Ureter (tissue), 1 donor: ENCODE data around the gene CGB8. TPM values are rescaled to one million over a fixed set of nuclear protein-coding genes. Genes with fewer than 3 reads are reported as not detected.
A peak's percentile ranks its signal among the peaks of the same experiment; 100 is the strongest.
"Not testable (repeated sequence)": the region's sequence is repeated elsewhere in the genome, so short reads cannot be mapped to it uniquely, and the experiment has no call there.

ENCODE experiments used
- DNase-seq: peaks from one replicate; pipeline ENCODE4 v3.0.0-alpha.2; 2020; ENCODE audit warnings: low spot score
- total RNA-seq: library from RNA; stranded (reverse); gene quantifications from one replicate; pipeline ENCODE4 v1.2.4, GENCODE V29; 2023
- donor health status: DM: yes; HTN: yes; CAD: no.

CGB8 gene
- total RNA-seq, 1 donor from 2014 or later: not detected

DNA sequence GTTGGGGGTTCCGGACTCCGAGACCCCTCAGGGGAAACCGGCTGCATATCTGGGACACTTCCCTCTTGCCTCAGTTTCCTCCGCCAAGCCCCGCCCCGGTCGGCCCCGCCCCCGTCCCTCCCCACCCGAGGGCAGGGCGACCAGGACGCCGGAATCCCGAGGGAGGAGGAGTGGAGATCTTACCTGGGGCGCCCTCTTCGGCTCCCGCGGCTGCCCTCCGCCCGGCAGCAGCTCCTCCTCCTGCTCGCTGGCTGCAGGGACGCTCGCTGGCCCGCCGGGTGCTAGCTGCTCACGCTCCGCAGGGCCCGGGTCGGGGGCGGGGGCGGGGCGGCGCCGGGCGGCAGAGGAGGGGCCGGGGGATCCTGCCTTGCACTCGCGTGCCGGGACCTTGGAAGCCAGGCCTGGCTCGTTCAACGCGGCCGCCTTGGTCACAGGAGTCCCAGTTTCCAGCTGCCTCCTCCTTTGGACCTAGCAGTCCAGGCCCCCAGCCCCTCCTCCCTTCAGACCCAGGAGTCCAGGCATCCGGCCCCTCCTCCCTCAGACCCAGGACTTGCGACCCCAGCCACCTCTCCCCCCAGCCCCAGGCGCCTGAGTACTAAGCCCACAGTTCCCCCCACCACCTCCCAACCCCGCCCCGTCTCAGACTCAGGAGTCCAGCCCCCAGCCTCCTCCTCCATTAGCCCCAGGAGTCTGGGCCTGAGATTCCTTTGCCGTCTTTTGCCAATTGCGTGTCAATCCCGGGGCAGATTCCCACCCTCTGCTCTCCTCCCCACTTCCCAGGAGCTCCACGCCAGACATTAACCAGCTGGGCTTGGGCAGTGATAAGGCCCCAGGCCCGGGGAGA is 16.1 kb upstream of the CGB8 start, which contains the start of gene NTF4:
Gene NTF4, minus strand, starts transcription at position 51 of the 844 bp plus-strand sequence. CDS start 2,821 bp downstream, outside the sequence.
- no peak for DNase-seq

DNA sequence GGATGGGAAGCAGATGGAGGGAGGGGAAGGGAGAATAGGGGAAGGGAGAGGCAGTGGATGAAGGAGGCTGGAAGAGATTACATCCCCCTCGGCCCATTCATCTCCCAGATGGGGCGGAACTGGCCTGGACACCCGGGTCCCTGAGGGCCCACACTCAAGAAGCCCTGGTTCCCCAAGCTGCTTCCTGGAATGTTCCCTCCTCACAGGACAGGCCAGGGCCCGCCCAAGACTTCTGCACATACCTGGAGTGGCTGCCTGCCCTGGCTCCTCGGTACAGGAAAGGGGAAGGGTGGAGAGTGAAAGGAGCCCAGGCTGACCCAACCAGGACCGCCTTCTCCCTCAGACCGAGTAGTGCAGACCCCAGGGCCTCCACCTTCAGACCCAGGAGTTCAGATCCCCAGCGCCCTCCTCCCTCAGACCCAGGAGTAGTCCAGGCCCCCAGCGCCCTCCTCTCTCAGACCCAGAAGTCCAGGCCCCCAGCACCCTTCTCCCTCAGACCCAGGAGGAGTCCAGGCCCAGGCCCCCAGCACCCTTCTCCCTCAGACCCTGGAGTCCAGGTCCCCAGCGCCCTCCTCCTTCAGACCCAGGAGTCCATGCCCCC is 15.2 kb upstream of the CGB8 start:
- DNase-seq: peak; percentile 79

DNA sequence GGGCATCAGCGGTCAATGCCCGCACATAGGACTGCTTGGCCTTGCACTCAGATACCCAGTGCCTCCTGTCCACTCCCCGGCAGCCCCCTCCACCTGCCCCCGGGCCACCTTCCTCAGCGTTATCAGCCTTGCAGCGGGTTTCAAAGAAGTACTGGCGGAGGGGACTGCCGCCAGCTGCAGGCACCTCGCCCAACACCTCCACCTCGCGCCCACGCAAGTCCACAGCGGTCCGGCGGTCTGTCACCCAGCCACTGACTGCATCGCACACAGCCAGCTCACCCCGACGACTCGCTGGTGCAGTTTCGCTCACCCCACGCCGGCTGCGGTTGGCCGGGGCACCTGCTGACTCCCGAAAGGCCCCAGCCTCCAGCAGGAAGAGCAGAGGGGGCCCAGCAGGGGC is 12.5 kb upstream of the CGB8 start:
- DNase-seq: no peak

DNA sequence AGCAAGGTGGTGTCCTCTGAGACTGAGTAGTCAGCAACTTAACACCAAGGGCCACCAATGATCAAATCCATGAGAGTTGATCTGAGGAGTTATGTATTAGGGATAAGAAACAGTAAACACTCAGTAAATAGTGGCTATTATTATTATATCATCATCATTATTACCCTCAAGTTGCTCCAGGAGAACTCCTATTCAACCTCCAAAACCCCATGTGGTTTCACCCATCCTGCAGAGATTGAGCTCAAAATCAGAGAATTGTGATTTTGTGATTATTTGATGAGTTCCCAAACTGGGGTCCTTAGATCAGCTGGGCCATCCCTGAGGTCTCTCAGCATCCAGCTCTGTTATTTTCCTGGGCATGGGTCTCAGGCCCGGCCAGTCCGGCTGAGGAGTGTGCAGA is 12.1 kb upstream of the CGB8 start:
- DNase-seq: no peak

DNA sequence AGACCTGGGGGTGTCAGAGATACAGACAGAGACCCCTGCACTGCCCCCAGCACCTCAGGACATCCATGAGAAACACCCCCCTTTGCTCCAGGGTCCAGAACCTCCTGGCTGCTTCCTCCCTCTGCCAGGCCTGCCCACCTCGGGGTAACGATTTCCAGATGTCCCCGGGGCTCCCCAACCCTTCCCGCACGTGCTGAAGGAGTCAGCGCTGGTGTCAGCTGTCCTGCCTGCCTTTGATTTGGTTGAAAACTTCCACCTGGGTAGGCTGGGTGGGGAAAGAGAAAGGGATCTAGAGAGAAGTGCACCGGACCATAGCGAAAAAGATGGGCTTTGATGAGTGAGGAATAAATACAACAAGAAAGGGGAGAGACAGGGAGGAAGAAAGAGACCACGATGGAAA is 10.1 kb upstream of the CGB8 start:
- no peak for DNase-seq

DNA sequence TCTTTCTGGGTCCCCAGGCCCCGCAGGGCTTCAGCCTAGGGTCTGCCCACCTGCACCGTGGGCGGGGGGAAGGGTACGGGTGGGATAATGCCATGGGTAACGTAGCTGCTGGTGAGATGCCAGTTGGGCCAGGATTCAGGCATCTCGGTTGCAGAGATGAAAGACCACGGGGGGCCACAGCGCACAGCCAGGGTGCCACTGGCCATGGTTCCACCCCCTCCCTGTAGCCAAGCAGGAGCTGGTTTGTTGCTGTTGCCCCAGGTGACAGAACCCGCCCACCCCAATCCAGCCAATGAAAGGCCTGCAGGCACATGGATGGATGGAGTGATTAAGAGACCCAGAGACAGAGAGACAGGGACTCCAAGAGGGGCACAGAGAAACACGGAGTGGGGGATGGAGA is 9.7 kb upstream of the CGB8 start:
- no peak for DNase-seq

DNA sequence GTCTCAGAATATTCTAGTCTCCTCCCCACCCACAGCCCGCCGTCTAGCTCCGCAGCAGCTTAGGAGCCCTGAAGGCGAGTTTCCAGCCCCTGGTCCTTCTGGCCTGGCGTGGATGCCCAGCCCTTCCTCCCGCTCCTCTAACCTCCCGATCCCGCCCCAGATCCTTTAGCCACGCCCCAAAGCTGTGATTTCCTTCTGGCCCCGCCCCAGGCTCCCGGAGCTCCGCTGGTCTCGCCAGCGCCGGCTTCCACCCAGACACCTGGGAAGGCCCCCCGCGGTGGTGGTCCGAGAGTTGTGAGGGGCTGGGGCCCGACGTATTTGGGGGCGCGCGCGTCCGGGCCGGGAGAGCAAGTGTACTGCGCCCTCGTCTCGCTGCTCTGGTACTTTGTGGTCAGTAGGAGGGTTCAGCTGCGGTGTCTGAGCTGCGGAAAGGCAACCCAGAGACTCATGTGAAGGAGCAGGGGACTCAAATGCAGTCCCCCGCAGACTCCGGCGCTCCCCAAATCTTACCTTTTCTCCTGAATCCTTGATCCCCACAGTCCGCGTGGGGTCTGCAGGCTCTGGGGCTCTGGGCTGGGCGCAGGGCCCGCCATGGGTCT is 8.8 kb upstream of the CGB8 start, which contains the start of gene CGB7:
Gene CGB7, minus strand, starts transcription at position 114 of the 599 bp plus-strand sequence. CDS start 2,374 bp downstream, outside the sequence.
- DNase-seq: peak; percentile 82

DNA sequence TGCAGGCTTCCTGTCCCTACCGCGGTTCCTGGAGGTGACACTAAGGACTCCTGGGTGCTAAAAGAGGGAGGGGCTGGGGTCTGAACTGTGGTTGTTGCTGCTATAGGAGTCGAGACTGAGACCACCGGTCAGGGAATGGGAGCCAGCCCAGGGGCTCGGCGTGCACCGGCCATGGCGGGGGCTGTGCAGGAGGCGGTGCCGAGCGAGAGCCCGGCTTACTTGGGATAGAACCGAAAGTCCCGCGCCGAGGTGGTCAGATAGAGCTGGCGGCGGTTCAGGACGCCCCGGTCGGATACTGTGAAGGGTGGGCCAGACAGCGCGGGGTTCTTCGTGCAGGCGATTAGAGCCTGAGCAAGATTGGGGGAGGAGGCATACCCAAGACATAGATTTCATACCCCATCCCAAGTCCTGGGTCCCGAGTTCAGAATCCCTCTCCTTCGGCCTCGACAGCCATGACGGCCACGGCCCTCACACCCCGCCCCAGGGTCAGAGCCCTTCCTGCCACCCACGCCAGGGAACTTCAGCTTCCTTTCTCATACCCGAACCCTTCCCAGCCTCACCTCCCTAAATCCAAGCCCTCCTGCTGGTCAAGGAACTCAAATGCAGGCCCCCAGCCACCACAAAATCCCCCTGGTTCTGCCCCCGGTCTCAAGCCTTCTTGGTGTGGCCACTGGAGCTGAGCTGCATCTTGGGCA is 8.1 kb upstream of the CGB8 start:
- not testable (repeated sequence) for DNase-seq

DNA sequence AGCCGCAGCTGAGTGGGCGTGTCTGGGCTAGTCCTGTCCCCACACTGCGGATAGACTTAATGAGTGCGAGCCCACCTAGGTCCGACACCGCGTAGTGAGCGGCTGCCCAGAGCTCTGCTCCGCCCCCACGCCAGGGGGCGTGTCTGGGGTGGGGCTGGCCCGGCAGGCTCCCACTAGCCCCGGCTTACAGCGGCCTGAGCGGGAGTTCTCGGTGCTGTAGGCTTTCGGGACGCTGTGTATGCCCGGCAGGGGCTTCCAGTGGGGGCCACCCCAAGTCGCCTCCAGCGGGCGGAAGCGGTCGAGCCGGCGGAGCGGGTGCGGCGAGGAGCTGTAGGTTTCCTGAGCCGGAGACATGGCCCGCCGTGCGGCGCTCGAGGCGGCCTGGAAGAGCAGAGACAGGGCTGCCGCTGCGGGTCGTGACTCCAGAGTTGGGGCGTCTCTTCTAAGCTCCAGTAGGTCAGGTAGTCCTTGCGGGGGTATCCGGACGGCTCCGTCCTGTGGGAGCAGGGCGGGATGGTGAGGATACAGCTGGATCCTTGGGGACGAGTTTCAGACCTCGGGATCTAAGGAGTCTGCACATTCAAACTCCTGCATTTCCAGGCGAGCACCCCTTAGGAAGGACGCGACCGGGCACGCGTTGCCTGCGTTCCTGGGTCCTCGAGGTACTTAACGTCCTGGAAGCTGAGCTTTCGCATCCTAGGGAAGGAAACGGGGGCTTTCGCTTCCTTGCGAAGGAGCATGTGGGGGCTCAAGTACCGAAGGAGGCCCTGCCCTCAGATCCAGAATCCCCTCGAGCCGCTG is 7.4 kb upstream of the CGB8 start:
- DNase-seq: peak; percentile 61

DNA sequence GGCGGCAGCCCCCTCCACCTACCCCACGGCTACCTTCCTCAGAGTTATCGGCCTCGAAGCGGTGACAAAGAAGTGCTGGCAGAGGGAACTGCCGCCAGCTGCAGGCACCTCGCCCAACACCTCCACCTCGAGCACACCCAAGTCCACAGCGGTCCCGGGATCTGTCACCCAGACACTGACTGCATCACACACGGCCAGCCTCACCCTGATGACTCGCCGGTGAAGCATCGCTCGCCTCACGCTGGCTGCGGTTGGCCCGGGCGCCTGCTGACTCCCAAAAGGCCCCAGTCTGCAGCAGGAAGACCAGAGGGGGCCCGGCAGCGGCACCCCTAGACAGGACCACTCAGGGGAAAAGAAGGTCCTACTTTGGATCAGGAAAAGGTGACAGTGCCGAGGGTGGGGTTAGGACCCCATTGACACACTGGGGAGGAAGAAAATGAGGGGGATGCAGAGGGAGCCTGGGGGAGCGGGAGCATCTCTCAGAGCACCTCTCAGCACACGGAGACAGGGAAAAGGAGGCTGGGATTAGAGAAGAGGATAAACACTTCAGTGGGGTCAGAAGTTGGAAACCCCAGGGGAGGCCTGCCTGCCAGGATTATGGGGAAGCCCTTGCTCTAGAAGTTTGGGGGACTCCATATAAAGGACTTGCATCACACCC is 1.6 kb upstream of the CGB8 start:
- DNase-seq: not testable (repeated sequence)

DNA sequence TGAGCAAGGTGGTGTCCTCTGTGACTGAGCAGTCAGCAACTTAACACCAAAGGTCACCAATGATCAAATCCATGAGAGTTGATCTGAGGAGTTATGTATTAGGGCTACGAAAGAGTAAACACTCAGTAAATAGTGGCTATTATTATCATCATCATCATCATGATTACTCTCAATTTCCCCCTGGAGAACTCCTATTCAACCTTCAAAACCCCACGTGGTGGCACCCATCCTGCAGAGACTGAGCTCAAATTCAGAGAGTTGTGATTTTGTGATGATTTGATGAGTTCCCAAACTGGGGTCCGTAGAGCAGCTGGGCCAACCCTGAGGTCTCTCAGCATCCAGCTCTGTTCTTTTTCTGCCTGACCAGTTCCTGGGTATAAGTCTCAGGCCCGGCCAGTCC is 923 bp upstream of the CGB8 start:
- not testable (repeated sequence) for DNase-seq

DNA sequence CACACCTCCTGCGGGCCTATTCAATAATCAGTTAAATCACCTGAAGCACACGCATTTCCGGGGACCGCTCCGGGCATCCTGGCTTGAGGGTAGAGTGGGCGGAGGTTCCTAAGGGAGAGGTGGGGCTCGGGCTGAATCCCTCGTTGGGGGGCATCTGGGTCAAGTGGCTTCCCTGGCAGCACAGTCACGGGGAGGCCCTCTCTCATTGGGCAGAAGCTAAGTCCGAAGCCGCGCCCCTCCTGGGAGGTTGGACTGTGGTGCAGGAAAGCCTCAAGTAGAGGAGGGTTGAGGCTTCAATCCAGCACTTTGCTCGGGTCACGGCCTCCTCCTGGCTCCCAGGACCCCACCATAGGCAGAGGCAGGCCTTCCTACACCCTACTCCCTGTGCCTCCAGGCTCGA is 5.4 kb downstream of the CGB8 start, which contains the start of gene CGB5:
Gene CGB5, plus strand, starts transcription at position 301 of the 400 bp plus-strand sequence. CDS start 362 bp downstream, outside the sequence.
- DNase-seq: not testable (repeated sequence)

DNA sequence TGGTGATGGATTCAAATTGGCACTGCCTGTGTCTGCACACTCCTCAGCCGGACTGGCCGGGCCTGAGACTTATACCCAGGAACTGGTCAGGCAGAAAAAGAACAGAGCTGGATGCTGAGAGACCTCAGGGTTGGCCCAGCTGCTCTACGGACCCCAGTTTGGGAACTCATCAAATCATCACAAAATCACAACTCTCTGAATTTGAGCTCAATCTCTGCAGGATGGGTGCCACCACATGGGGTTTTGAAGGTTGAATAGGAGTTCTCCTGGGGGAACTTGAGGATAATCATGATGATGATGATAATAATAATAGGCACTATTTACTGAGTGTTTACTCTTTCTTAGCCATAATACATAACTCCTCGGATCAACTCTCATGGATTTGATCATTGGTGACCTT is 6.2 kb downstream of the CGB8 start:
- DNase-seq: not testable (repeated sequence)

DNA sequence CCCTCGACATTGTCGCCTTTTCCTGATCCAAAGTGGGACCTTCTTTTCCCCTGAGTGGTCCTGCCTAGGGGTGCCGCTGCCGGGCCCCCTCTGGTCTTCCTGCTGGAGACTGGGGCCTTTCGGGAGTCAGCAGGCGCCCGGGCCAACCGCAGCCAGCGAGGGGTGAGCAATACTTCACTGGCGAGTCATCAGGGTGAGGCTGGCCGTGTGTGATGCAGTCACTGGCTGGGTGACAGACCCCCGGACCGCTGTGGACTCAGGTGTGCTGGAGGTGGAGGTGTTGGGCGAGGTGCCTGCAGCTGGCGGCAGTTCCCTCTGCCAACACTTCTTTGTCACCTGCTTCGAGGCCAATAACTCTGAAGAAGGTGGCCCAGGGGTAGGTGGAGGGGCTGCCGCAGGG is 6.7 kb downstream of the CGB8 start:
- no peak for DNase-seq

DNA sequence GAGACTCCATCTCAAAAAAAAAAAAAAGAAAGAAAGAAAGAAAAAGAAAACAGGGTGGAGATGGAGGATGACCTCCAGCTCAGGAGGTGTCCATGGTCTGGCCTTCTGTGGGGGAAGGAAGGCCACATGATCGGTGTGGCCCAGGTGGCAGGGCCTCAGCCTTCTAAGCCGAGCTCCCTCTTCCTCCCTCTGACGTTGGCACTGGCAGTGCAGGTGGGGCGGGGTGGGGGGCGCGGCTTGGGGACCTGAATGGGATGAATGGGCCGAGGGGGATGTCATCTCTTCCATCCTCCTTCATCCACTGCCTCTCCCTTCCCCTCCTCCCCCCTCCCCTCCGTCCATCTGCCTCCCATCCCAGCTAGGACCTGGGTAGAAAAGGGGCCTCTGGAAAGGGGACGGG is 9.2 kb downstream of the CGB8 start:
- DNase-seq: not testable (repeated sequence)

DNA sequence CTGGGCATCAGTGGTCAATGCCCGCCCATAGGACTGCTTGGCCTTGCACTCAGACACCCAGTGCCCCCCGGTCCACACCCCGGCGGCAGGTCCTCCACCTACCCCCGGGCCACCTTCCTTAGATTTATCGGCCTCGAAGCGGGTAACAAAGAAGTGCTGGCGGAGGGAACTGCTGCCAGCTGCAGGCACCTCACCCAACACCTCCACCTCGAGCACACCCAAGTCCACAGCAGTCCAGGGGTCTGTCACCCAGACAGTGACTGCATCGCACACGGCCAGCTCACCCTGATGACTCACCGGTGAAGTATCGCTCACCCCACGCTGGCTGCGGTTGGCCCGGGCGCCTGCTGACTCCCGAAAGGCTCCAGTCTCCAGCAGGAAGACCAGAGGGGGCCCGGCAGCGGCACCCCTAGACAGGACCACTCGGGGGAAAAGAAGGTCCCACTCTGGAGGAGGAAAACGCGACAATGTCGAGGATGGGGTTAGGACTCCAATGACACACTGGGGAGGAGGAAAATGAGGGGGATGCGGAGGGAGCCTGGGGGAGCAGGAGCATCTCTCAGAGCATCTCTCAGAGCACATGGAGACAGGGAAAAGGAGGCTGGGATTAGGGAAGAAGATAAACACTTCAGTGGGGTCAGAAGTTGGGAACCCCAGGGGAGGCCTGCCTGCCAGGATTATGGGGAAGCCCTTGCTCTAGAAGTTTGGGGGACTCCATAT is 10.2 kb downstream of the CGB8 start:
- DNase-seq: not testable (repeated sequence)

DNA sequence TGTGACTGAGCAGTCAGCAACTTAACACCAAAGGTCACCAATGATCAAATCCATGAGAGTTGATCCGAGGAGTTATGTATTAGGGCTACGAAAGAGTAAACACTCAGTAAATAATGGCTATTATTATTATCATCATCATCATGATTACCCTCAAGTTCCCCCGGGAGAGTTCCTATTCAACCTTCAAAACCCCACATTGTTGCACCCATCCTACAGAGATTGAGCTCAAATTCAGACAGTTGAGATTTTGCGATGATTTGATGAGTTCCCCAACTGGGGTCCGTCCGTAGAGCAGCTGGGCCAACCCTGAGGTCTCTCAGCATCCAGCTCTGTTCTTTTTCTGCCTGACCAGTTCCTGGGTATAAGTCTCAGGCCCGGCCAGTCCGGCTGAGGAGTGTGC is 10.8 kb downstream of the CGB8 start:
- not testable (repeated sequence) for DNase-seq

DNA sequence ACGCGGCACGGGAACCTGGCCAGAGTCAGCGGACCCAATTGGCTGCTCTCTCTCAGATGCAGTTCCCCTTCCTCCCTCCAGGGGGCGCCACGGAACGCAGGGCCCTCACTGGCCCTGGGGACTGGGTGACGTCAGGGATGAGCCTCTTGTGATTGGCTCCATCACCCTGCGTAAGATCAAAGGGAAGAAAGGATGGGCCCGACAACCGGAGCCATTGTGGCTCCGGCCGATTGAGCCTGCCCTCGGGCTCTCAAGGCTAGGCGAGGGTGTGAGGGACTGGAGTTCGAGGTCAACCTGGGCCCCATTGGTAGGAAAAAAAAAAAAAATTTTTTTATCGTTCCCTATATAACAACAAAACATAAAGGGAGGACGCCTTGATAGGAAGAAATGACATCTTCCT is 12.1 kb downstream of the CGB8 start, which contains the start of gene CGB1:
Gene CGB1, minus strand, starts transcription at position 81 of the 400 bp plus-strand sequence. CDS start 184 bp downstream, outside the sequence.
- not testable (repeated sequence) for DNase-seq

DNA sequence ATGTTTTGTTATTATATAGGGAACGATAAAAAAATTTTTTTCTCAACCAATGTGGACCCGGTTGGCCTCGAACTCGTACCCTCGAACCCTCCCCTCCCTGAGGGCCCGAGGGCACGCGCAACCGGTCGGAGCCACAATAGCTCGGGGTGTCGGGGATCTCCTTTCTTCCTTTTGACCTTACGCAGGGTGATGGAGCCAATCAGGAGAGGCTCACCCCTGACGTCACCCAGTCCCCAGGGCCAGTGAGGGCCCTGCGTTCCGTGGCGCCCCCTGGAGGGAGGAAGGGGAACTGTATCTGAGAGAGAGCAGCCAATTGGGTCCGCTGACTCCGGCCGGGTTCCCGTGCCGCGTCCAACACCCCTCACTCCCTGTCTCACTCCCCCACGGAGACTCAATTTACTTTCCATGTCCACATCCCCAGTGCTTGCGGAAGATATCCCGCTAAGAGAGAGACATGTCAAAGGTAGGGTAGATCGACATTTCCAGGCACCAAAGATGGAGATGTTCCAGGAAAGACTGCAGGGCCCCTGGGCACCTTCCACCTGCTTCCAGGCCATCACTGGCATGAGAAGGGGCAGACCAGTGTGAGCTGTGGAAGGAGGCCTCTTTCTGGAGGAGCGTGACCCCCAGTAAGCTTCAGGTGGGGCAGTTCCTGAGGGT is 17.1 kb downstream of the CGB8 start, which contains the start of gene CGB2:
Gene CGB2, plus strand, starts transcription at position 249 of the 660 bp plus-strand sequence. Its CDS starts 206 bp downstream, at position 455.
- not testable (repeated sequence) for DNase-seq
